T-helper 17 cell (primary cell): ENCODE measurements around the gene PDP2. TPM values are rescaled to one million over a fixed set of nuclear protein-coding genes. Genes with fewer than 3 reads are reported as not detected.

Source experiments
- ATAC-seq: fragments of 150-1000 bp; cut with Tn5 transposase; 2 replicates; pipeline ENCODE4 v1.10.0; 2021; ENCODE audit warnings: mild to moderate bottlenecking, moderate library complexity
- DNase-seq, 3 donors: peaks; one replicate each; pipeline versions ENCODE4 v3.0.0 to v3.0.0-alpha.2; 2020 to 2021
- H3K9me3 ChIP-seq: one replicate; pipeline ENCODE4 v1.7.0; 2013; ENCODE audit warnings: low read length, mild to moderate bottlenecking; ENCODE audit not compliant: control insufficient read depth, poor library complexity, severe bottlenecking
- H3K27ac Mint-ChIP-seq: one replicate; pipeline ENCODE4 v1.8.0; 2022; ENCODE audit warnings: mild to moderate bottlenecking, moderate library complexity, mixed read lengths
- H3K27me3 Mint-ChIP-seq: one replicate; pipeline ENCODE4 v1.8.0; 2022; ENCODE audit warnings: mixed read lengths
- H3K36me3 Mint-ChIP-seq: one replicate; pipeline ENCODE4 v1.8.0; 2022; ENCODE audit warnings: low read depth, mixed read lengths
- H3K4me1 Mint-ChIP-seq: one replicate; pipeline ENCODE4 v1.8.0; 2022; ENCODE audit warnings: mild to moderate bottlenecking, mixed read lengths
- H3K4me3 Mint-ChIP-seq: one replicate; pipeline ENCODE4 v1.8.0; 2022; ENCODE audit warnings: mild to moderate bottlenecking, moderate library complexity, mixed read lengths
- total RNA-seq, 4 donors: library from RNA in 2 of 4; stranded (reverse) in 2 of 4; gene quantifications; one replicate each; pipeline ENCODE4 v1.2.3 and lab custom pipeline; 2022 to 2026

PDP2 gene
- total RNA-seq, 2 donors from 2014 or later = 5.8 to 8.9 TPM

GRCh38 chr16:66905633-66906539, 25.6 kb downstream of the PDP2 start:
- Mint-ChIP-seq H3K27ac (no peak overlapping the region), H3K27me3 (peaks cover 4% of the 10 kb centered on the region), H3K36me3 (no peaks in the 10 kb centered on the region), H3K4me1 (peaks cover 8% of the 10 kb centered on the region), H3K4me3 (no peak overlapping the region)
- ATAC-seq = peak; percentile 51
- H3K9me3 ChIP-seq = no peaks in the 10 kb centered on the region
- DNase-seq = no peak

GRCh38 chr16:66906916-66907836, 26.9 kb downstream of the PDP2 start:
- ATAC-seq (no peak), DNase-seq (no peak)
- Mint-ChIP-seq H3K4me1 (peaks cover 8% of the 10 kb centered on the region), H3K36me3 (no peaks in the 10 kb centered on the region), H3K4me3 (no peak overlapping the region), H3K27ac (peak overlapping the region; percentile 76), H3K27me3 (peaks cover 4% of the 10 kb centered on the region)
- H3K9me3 ChIP-seq = no peaks in the 10 kb centered on the region

DNA sequence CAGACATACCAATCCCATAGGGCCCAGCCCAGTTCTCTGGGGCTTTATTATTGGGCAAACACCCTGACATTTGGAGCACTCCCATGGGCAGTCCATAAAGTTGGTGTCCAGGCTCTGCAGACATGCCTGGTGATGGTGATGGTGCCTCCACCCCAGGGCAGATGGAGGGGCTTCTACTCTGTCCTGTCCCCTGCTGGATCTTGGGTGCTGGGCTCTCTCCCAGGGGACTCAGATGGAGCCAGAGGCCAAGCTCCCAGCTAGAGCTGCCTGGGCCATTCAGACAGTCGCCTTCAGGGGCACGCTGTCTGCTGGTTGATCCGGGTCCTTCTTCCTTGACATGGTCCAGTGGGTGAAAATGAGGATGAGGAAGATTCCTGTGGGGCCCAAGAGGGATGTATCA, 27.8 kb downstream of the PDP2 start:
- no peaks in the 10 kb centered on the region for H3K36me3 Mint-ChIP-seq
- H3K4me3 Mint-ChIP-seq = no peak overlapping the region
- H3K27me3 Mint-ChIP-seq = peaks cover 4% of the 10 kb centered on the region
- DNase-seq (no peak), ATAC-seq (no peak)
- H3K4me1 Mint-ChIP-seq = peaks cover 8% of the 10 kb centered on the region
- H3K27ac Mint-ChIP-seq = peak overlapping the region; percentile 76
- no peaks in the 10 kb centered on the region for H3K9me3 ChIP-seq

DNA sequence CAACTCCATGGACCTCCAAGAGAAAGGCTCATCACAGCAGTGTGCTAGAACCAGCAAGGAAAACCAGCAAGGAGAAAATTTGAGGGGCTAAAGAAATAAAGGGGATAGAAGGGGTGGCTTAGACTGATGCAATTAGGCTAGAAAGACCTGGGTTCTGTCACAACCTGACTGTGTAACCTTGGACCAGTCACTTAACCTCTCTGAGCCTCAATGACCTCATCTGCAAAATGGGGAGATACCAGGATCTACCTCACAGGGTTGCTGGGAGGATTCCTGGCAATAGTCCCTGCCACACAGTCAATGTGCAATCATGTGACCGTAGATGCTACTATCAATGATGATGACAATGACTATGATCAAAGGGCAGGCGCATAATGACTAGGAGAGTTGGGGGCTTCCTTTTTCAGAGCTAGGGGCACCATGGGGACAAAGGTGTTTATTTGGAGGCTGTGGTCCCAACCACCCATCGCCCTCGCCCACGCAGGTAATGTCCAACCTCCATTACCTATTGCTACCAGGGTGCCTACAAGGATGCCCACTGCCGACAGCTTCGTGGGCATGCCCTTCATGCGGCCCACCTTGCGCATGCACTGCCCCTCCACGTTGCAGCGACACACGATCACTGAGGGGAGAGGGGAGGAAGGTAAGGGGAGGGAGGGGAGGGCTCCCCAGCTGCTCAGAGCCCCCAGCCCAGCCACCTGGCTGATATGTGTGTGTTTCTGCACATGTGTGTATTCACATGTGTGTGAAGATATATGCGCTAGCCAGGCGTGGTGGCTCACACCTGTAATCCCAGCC, 28.6 kb downstream of the PDP2 start:
- Mint-ChIP-seq H3K27me3 (peaks cover 4% of the 10 kb centered on the region), H3K4me3 (no peak overlapping the region), H3K27ac (no peak overlapping the region), H3K36me3 (no peaks in the 10 kb centered on the region), H3K4me1 (peaks cover 8% of the 10 kb centered on the region)
- H3K9me3 ChIP-seq = no peaks in the 10 kb centered on the region
- no peak for ATAC-seq
- DNase-seq = no peak

DNA sequence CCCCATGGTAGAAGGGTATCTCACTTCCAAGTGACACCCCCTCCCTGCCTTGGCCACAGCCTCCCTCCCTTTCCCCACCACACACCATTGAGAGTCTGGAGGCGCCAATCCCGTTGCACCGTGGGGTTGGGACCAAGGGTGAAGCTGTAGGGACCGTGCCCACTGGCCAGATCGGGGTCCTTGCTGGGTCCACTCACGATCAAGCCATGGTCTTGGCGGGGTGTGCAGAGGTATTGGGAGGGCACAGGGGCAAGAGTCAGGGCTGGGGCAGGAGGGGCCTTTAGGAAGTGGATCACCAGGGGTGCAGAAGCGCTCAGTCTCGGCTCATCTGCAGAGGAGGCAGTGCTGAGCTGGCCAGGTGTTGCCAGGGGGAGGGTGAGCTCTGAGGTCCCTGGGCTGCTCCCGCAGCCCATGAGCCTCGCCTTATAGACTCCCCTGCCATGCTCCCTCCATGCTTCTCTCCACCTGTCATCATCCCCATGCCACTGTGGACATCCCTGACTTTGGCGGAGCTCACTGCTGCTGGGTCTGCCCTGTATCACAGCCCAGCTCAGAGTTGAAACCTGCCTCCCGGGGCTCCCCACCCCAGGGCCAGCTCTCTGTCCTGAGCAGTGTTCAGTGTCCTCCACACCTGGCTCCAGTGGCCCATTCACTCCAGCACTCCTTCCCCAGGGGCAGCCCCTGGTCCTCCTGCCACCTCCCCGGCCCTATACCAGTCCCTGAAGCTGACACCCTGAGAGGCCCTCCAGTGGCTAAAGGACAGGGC, 30.0 kb downstream of the PDP2 start:
- no peak for DNase-seq

GRCh38 chr16:66911112-66911511, 30.8 kb downstream of the PDP2 start:
- Mint-ChIP-seq H3K27me3 (peaks cover 4% of the 10 kb centered on the region), H3K27ac (no peak overlapping the region), H3K4me1 (peaks cover 3% of the 10 kb centered on the region), H3K4me3 (no peak overlapping the region), H3K36me3 (no peaks in the 10 kb centered on the region)
- DNase-seq (no peak), ATAC-seq (no peak)
- H3K9me3 ChIP-seq = no peaks in the 10 kb centered on the region

More for the DNA sequence above, 30.0 kb downstream of the PDP2 start:
- Mint-ChIP-seq H3K36me3 (no peaks in the 10 kb centered on the region), H3K4me1 (peaks cover 8% of the 10 kb centered on the region), H3K27ac (no peak overlapping the region), H3K4me3 (no peak overlapping the region), H3K27me3 (peaks cover 4% of the 10 kb centered on the region)
- ATAC-seq = no peak
- H3K9me3 ChIP-seq = no peaks in the 10 kb centered on the region

GRCh38 chr16:66911801-66912200, 31.5 kb downstream of the PDP2 start:
- Mint-ChIP-seq H3K27ac (no peak overlapping the region), H3K4me1 (no peaks in the 10 kb centered on the region), H3K27me3 (peaks cover 4% of the 10 kb centered on the region), H3K36me3 (no peaks in the 10 kb centered on the region), H3K4me3 (no peak overlapping the region)
- no peak for DNase-seq
- no peak for ATAC-seq
- no peaks in the 10 kb centered on the region for H3K9me3 ChIP-seq

- Mint-ChIP-seq H3K27ac (no peak overlapping the region), H3K27me3 (peaks cover 5% of the 10 kb centered on the region), H3K36me3 (no peaks in the 10 kb centered on the region), H3K4me3 (no peak overlapping the region), H3K4me1 (no peaks in the 10 kb centered on the region)
- ATAC-seq (no peak), DNase-seq (no peak)
- no peaks in the 10 kb centered on the region for H3K9me3 ChIP-seq
These were observed 32.8 kb downstream of the PDP2 start for GRCh38 chr16:66913081-66913480.

DNA sequence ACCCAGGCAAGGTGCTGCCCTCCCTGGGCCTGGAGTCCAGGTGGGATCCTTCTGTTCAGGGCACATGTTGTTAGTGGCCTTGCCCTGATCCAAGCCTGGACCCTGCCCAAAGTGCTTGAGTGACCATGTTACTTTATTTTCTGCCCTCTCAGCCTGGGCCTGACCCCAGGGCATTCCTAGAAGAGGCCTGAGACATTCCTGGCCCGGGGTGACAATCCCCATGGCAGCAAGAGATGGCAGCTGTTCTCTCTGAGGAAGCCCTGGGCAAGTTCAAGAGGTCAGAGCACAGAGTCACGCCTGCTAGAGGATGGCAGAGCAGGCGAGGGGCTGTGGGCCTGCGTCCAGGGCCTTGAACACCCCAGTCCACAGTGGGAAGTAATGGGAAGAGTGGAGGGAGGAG, 33.4 kb downstream of the PDP2 start:
- DNase-seq (no peak), ATAC-seq (no peak)
- Mint-ChIP-seq H3K4me1 (no peaks in the 10 kb centered on the region), H3K4me3 (no peak overlapping the region), H3K36me3 (no peaks in the 10 kb centered on the region), H3K27ac (no peak overlapping the region), H3K27me3 (peaks cover 6% of the 10 kb centered on the region)
- no peaks in the 10 kb centered on the region for H3K9me3 ChIP-seq

DNA sequence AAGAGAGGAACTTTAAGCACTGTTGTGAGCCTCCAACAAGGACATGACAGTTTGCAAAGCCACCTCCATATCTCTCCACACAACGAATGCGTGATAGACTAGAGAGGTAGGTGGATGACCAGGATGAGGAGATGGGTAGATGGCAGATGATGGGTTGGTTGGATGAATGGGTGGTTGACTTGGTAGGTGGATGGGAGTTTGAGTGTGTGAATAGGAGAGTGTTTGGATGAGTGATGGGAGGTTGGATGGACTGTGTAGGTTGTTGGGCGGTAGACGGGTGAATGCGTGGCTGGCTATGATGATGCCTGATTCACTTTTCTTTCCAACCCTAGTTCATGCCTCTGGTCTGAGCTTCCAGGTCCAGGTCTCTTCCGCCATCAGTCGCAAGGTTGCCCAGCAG, 34.2 kb downstream of the PDP2 start:
- DNase-seq (no peak), ATAC-seq (no peak)
- no peak overlapping the region for H3K27ac Mint-ChIP-seq

DNA sequence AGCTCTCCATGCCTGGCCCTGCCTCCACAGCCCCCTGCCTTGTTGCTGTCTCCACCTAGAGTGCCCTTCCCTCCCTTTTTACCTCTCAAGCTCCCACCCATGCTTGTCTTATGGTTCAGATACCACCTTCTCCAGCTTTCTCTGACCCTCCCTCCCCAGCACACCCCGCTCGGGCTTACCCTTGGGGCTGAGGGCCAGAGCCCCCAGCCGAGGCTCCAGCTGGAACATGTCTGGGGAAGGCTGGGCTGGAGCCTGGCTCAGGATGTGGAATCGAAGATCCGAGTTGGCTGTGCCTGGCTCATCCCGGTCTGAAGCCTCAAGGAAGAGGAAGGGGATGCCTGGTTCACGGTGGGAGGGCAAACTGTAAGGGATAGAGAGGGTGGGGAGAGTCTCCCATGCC, 34.7 kb downstream of the PDP2 start:
- DNase-seq = no peak
- H3K36me3 Mint-ChIP-seq = no peaks in the 10 kb centered on the region
- no peak overlapping the region for H3K27ac Mint-ChIP-seq
- H3K4me3 Mint-ChIP-seq = no peak overlapping the region
- ATAC-seq = no peak
- H3K4me1 Mint-ChIP-seq = no peaks in the 10 kb centered on the region
- H3K27me3 Mint-ChIP-seq = peaks cover 6% of the 10 kb centered on the region
- no peaks in the 10 kb centered on the region for H3K9me3 ChIP-seq

More for the DNA sequence above, 34.2 kb downstream of the PDP2 start:
- no peaks in the 10 kb centered on the region for H3K36me3 Mint-ChIP-seq
- H3K4me3 Mint-ChIP-seq = no peak overlapping the region
- H3K4me1 Mint-ChIP-seq = no peaks in the 10 kb centered on the region
- H3K27me3 Mint-ChIP-seq = peaks cover 6% of the 10 kb centered on the region
- no peaks in the 10 kb centered on the region for H3K9me3 ChIP-seq

DNA sequence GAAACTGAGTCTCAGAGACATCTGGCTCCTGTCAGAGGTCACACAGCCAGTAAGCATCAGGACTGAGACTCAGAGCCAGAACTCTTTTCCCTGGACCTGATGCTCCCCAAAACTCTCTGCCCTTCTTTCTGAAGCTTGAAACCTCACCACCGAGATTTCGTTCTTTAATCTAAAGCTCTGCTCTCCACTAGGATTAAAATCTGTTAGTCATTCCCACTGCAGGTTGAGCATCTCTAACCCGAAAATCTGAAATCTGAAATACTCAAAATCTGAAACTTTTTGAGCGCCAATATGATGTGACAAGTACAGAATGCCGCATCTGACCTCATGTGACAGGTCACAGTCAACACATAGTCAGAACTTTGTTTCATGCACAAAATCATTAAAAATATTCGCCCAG, 36.2 kb downstream of the PDP2 start:
- ATAC-seq (no peak), DNase-seq (no peak)
- Mint-ChIP-seq H3K27me3 (peaks cover 13% of the 10 kb centered on the region), H3K4me3 (no peak overlapping the region), H3K27ac (no peak overlapping the region), H3K36me3 (peaks cover 2% of the 10 kb centered on the region), H3K4me1 (no peaks in the 10 kb centered on the region)
- no peaks in the 10 kb centered on the region for H3K9me3 ChIP-seq
